Esophagus muscularis mucosa (tissue), 4 donors: ENCODE measurements around the gene CENPT. TPM values are rescaled to one million over a fixed set of nuclear protein-coding genes. Genes with fewer than 3 reads are reported as not detected.

Experiments
- DNase-seq: peaks from one replicate; pipeline ENCODE4 v3.0.0-alpha.2; 2017; ENCODE audit errors: extremely low spot score
- H3K27ac ChIP-seq, 4 donors: fragments of 200-600 bp; sonication (generic); replicated peaks in 1 of 4; 1 replicate in 3 of 4; 2 replicates in 1 of 4; pipeline ENCODE4 v1.5.1; 2016 to 2019; ENCODE audit warnings: mild to moderate bottlenecking in 1 of 4
- H3K27me3 ChIP-seq, 4 donors: fragments of 200-600 bp; sonication (generic); one replicate each; pipeline versions ENCODE4 v1.5.1 to v1.6.0; 2016 to 2019
- H3K36me3 ChIP-seq, 4 donors: fragments of 200-600 bp; sonication (generic); one replicate each; pipeline ENCODE4 v1.5.1; 2016 to 2019
- H3K4me1 ChIP-seq, 4 donors: fragments of 200-600 bp; sonication (generic); one replicate each; pipeline ENCODE4 v1.5.1; 2016 to 2019
- H3K4me3 ChIP-seq, 4 donors: fragments of 200-600 bp; sonication (generic); 1 replicate in 2 of 4; 2 replicates in 2 of 4; pipeline ENCODE4 v1.5.1; 2016 to 2019; ENCODE audit warnings: mild to moderate bottlenecking in 4 of 4, moderate library complexity in 1 of 4
- H3K9me3 ChIP-seq, 4 donors: fragments of 200-600 bp; sonication (generic); 1 replicate in 3 of 4; 2 replicates in 1 of 4; pipeline ENCODE4 v1.5.1; 2016 to 2019
- EP300 ChIP-seq: sonication (generic); formaldehyde crosslinking; IDR thresholded peaks from one replicate; pipeline ENCODE4 v1.6.1; 2017; ENCODE audit warnings: antibody characterized with exemption
- POLR2A ChIP-seq: fragments of 450-650 bp; IDR thresholded peaks from one replicate; pipeline ENCODE4 v1.6.1; 2017; ENCODE audit warnings: antibody characterized with exemption, moderate library complexity, mild to moderate bottlenecking, low read depth
- POLR2AphosphoS5 ChIP-seq, 2 donors: sonication (generic); formaldehyde crosslinking; IDR thresholded peaks; one replicate each; pipeline ENCODE4 v1.6.1; 2017; ENCODE audit warnings: antibody characterized with exemption in 2 of 2
- WGBS: methylation state at CpG from one replicate; pipeline ENCODE4 v1.1.5; 2018; 5-methylcytosine and 5-hydroxymethylcytosine counted together
- intact Hi-C: fragments of 100-400 bp; cut with DNase I; formaldehyde crosslinking; loops from one replicate; pipeline ENCODE4 v1.15.1; 2023
- total RNA-seq, 4 donors: library from RNA; depleted of rRNA; stranded (reverse); fragments of >200 nt; gene quantifications; one replicate each; pipeline versions ENCODE4 v1.1.0 to v1.2.1, GENCODE V29; 2016
- TF ChIP-seq, protein P1 (sequence below), 3 experiments: fragments of 200-600 bp in 2 of 3; fragments of 450-650 bp in 1 of 3; sonication (generic) in 2 of 3; IDR thresholded peaks; one replicate each; pipeline ENCODE4 v1.5.1; 2017 to 2019; ENCODE audit warnings: antibody characterized with exemption in 3 of 3, mild to moderate bottlenecking in 2 of 3, moderate library complexity in 1 of 3

CENPT gene
- total RNA-seq, 4 donors from 2014 or later: 30.3 to 50.7 (median 33.2) TPM

DNA sequence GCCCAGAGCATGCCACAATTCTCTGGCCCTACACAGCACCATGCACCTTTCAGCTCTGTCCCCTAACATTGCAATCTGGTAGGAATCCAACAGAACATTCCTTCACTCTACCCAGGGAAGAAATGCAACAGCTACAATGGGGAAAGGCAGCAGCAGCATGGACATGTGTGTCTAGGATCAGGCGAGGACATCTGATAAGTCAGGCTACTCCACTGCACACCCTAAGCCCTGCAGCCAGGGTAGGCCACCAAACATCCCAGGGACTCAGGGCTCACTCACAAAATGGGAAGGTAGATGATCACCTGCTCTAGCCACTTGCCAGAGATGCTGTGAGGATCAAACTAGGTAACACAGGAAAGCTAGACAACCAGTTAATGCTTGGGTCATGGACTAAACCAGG, 46.3 kb downstream of the CENPT start:
- Histone ChIP-seq H3K27ac (no peak overlapping the region), H3K27me3 (no peaks in the 10 kb centered on the region), H3K9me3 (no peaks in the 10 kb centered on the region), H3K4me1 (peaks cover 25 to 60% (median 34%) of the 10 kb centered on the region in 4 donors), H3K4me3 (no peak overlapping the region), H3K36me3 (peaks cover 0 to 69% (median 47%) of the 10 kb centered on the region in 4 donors)
- DNase-seq: no peak
- intact Hi-C loops: no loop called here
- 100% methylated on average over 1 of the region's 1 CpG for WGBS
- TF ChIP-seq POLR2A: no peak
- TF ChIP-seq, protein P1, sequence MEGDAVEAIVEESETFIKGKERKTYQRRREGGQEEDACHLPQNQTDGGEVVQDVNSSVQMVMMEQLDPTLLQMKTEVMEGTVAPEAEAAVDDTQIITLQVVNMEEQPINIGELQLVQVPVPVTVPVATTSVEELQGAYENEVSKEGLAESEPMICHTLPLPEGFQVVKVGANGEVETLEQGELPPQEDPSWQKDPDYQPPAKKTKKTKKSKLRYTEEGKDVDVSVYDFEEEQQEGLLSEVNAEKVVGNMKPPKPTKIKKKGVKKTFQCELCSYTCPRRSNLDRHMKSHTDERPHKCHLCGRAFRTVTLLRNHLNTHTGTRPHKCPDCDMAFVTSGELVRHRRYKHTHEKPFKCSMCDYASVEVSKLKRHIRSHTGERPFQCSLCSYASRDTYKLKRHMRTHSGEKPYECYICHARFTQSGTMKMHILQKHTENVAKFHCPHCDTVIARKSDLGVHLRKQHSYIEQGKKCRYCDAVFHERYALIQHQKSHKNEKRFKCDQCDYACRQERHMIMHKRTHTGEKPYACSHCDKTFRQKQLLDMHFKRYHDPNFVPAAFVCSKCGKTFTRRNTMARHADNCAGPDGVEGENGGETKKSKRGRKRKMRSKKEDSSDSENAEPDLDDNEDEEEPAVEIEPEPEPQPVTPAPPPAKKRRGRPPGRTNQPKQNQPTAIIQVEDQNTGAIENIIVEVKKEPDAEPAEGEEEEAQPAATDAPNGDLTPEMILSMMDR (IDR thresholded peaks at IDR 0.05): no peak
- TF ChIP-seq POLR2AphosphoS5 (IDR thresholded peaks at IDR 0.05): no peak
- TF ChIP-seq EP300: no peak

DNA sequence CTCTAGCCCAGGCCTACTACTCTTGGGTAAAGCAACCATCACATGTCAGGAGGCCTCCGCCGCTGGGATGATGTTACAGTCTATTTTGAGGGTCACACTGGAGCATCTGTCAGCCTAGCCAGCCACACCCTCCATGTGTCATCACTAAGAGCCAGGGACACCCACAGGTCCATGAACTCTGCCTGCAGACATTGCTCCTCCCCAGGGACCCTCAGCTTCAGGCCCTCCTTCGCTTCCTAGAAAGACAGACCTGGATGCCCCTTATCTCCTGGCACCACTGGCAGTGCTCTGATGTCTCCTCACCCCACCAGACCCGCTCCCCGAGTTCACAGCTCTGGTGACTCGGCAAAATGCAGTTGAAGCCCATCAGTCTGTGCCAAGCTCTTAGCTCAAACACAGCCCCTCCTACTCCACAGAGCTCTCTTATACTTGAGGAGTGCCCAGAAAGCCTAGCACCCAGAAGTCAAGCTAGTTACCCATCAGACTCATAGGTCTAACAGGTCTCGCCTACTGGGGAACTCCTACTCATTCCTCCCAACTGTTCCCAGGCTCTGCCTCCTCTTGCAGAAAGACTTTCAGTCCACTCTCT, 47.1 kb downstream of the CENPT start:
- WGBS: 80% methylated on average over 7 of the region's 7 CpGs
- no peak overlapping the region for H3K27ac ChIP-seq
- H3K4me3 ChIP-seq: no peak overlapping the region
- peaks cover 18 to 53% (median 29%) of the 10 kb centered on the region in 4 donors for H3K4me1 ChIP-seq
- peaks cover 0 to 73% (median 47%) of the 10 kb centered on the region in 4 donors for H3K36me3 ChIP-seq
- no peaks in the 10 kb centered on the region for H3K9me3 ChIP-seq
- intact Hi-C loops: no loop called here
- TF ChIP-seq POLR2A: no peak
- TF ChIP-seq, protein P1 (IDR thresholded peaks at IDR 0.05): no peak
- no peak for TF ChIP-seq EP300
- no peak for TF ChIP-seq POLR2AphosphoS5 (IDR thresholded peaks at IDR 0.05)
- DNase-seq: no peak
- H3K27me3 ChIP-seq: no peaks in the 10 kb centered on the region

DNA sequence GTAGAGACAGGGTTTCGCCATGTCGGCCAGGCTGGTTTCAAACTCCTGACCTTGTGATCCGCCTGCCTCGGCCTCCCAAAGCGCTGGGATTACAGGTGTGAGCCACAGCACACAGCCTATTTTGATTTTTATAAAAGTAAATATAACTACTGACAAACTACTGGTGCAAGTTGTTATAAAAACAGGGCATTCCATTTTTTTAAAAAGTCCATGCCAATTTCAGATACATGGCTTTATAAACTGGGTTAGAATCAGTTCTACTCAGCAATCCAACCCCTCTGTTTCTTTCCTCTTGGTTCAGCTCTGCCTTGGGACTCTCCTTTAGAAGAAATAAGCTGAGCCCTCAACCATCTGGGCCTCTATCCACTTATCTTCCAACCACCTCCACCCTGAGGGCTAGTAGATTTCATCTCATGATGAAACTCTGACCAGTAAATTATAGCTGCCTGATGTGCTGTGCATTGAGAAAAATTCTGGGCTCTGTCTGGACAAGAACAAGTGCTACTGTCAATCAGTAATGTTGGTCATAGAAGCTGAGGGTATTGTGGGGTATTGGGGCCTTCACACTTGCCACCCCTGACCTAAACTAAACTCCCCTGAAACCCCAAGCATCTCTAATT, 51.3 kb downstream of the CENPT start:
- intact Hi-C loops: no loop called here
- Histone ChIP-seq H3K36me3 (peaks cover 0 to 48% (median 24%) of the 10 kb centered on the region in 4 donors), H3K27me3 (no peaks in the 10 kb centered on the region), H3K4me3 (no peak overlapping the region), H3K27ac (no peak overlapping the region), H3K4me1 (peaks cover 9 to 19% (median 14%) of the 10 kb centered on the region in 4 donors), H3K9me3 (no peaks in the 10 kb centered on the region)
- 92% methylated on average over 5 of the region's 5 CpGs for WGBS
- DNase-seq: no peak
- TF ChIP-seq POLR2A (no peak), EP300 (no peak), POLR2AphosphoS5 (IDR thresholded peaks at IDR 0.05) (no peak)
- TF ChIP-seq, protein P1 (IDR thresholded peaks at IDR 0.05): no peak

DNA sequence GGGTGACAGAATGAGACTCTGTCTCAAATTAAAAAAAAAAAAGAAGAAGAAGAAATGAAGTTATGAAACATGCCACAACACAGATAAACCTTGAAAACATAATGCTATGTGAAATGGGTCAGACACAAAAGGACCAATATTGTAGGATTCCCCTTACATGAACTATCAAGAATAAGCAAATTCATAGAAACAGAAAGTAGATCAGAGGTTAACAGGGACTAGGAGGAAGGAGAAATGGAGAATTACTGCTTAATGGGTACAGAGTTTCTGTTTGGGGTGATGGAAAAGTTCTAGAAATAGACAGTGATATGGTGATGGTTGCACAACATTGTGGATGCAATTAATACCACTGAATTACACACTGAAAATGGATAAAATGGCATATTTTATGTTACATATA, 57.4 kb downstream of the CENPT start:
- no peaks in the 10 kb centered on the region for H3K27me3 ChIP-seq
- TF ChIP-seq EP300 (no peak), POLR2AphosphoS5 (IDR thresholded peaks at IDR 0.05) (no peak), POLR2A (no peak)
- TF ChIP-seq, protein P1 (IDR thresholded peaks at IDR 0.05): no peak
- H3K4me3 ChIP-seq: no peak overlapping the region
- H3K4me1 ChIP-seq: no peaks in the 10 kb centered on the region
- no peak for DNase-seq
- no peak overlapping the region for H3K27ac ChIP-seq
- intact Hi-C loops: no loop called here
- peaks cover 0 to 3% (median 0%) of the 10 kb centered on the region in 4 donors for H3K36me3 ChIP-seq
- H3K9me3 ChIP-seq: no peaks in the 10 kb centered on the region
